Endothelial cell of umbilical vein (primary cell): Measurements from ENCODE around the gene CADPS. TPM values are rescaled to one million over a fixed set of nuclear protein-coding genes. Genes with fewer than 3 reads are reported as not detected.
A peak's percentile ranks its signal among the peaks of the same experiment; 100 is the strongest.

Experiments used
- BruUV-seq: library from RNA; stranded (reverse); fragments of 400-500 nt; replicated peaks from 2 replicates; lab custom pipeline; 2021; lab: Mats Ljungman, UMichigan
- CTCF ChIA-PET: fragments of 300-600, 350-600 bp; sonication (Branson Sonifier 250); formaldehyde crosslinking; loops from one replicate; lab custom pipeline; 2021; ENCODE audit warnings: antibody characterized with exemption, inconsistent platforms; lab: Charles Lee
- POLR2A ChIA-PET: fragments of 300-600, 350-600 bp; sonication (Branson Sonifier 250); formaldehyde crosslinking; loops from one replicate; lab custom pipeline; 2021; ENCODE audit warnings: antibody characterized with exemption, inconsistent platforms; lab: Charles Lee
- DNase-seq: peaks from one replicate; pipeline ENCODE4 v3.0.0-alpha.2; 2011; ENCODE audit warnings: low read depth, low spot score
- FAIRE-seq: peaks from 2 replicates; lab custom pipeline; 2011; peaks lifted over from hg19 to GRCh38; lab: Jason Lieb, UNC
- H2AFZ ChIP-seq: 2 replicates; pipeline ENCODE4 v1.6.0; 2012; ENCODE audit warnings: low read depth, low read length, control low read depth, inconsistent platforms
- H3K27ac ChIP-seq: 2 replicates; pipeline ENCODE4 v1.5.1; 2011; ENCODE audit warnings: low read depth, mild to moderate bottlenecking, control low read depth, low read length, moderate library complexity; ENCODE audit not compliant: insufficient read depth
- H3K27me3 ChIP-seq, 2 experiments: 2 replicates each; pipeline versions ENCODE4 v1.6.0 to v1.6.1; 2011; ENCODE audit warnings: low read length in 2 of 2, mixed read lengths in 1 of 2; ENCODE audit not compliant: control insufficient read depth in 2 of 2, insufficient read depth in 2 of 2
- H3K36me3 ChIP-seq, 2 experiments: 2 replicates in 1 of 2; 3 replicates in 1 of 2; pipeline ENCODE4 v1.5.1; 2011; ENCODE audit warnings: low read length in 2 of 2, mild to moderate bottlenecking in 1 of 2, moderate library complexity in 1 of 2; ENCODE audit not compliant: control insufficient read depth in 2 of 2, insufficient read depth in 2 of 2; ENCODE audit errors: extremely low read depth in 1 of 2
- H3K4me1 ChIP-seq: 3 replicates; pipeline ENCODE4 v1.5.1; 2011; ENCODE audit warnings: mild to moderate bottlenecking, low read length; ENCODE audit not compliant: control insufficient read depth, insufficient read depth; ENCODE audit errors: extremely low read depth
- H3K4me2 ChIP-seq: 2 replicates; pipeline ENCODE4 v1.6.1; 2011; ENCODE audit warnings: low read length, control low read depth, mixed read lengths; ENCODE audit not compliant: insufficient read depth
- H3K4me3 ChIP-seq, 3 experiments: fragments of 200-600 bp in 1 of 3; sonication (generic), shearing (Covaris generic) in 1 of 3; replicated peaks in 1 of 3; 2 replicates each; pipeline ENCODE4 v1.5.1; 2011 to 2016; ENCODE audit warnings: control low read depth in 3 of 3, low read length in 3 of 3, mild to moderate bottlenecking in 2 of 3, inconsistent platforms in 1 of 3, low read depth in 1 of 3, moderate library complexity in 1 of 3; ENCODE audit not compliant: insufficient read depth in 1 of 3
- H3K79me2 ChIP-seq: 2 replicates; pipeline ENCODE4 v1.6.0; 2012; ENCODE audit warnings: low read length, inconsistent platforms; ENCODE audit not compliant: control insufficient read depth, insufficient read depth
- H3K9ac ChIP-seq: replicated peaks from 2 replicates; pipeline ENCODE3; 2011; ENCODE audit warnings: low read length, control low read depth; ENCODE audit not compliant: insufficient read depth; ENCODE audit errors: extremely low read depth
- H3K9me1 ChIP-seq: replicated peaks from 3 replicates; pipeline ENCODE4 v1.6.0; 2011; ENCODE audit warnings: mild to moderate bottlenecking, low read length; ENCODE audit not compliant: control insufficient read depth, insufficient read depth; ENCODE audit errors: extremely low read depth
- H3K9me3 ChIP-seq: replicated peaks from 2 replicates; pipeline ENCODE4 v1.5.1; 2012; ENCODE audit warnings: low read length, inconsistent platforms; ENCODE audit not compliant: control insufficient read depth, insufficient read depth
- H4K20me1 ChIP-seq: replicated peaks from 2 replicates; pipeline ENCODE3; 2011; ENCODE audit warnings: mild to moderate bottlenecking, low read length; ENCODE audit not compliant: control insufficient read depth, insufficient read depth; ENCODE audit errors: extremely low read depth
- CTCF ChIP-seq, 2 donors: IDR thresholded peaks; 1 replicate in 1 of 2; 2 replicates in 1 of 2; pipeline ENCODE4 v1.5.1; 2011; ENCODE audit warnings: low read length in 2 of 2, mild to moderate bottlenecking in 2 of 2, moderate library complexity in 2 of 2, control low read depth in 1 of 2, inconsistent platforms in 1 of 2, low read depth in 1 of 2; ENCODE audit not compliant: insufficient read depth in 1 of 2; ENCODE audit errors: extremely low read depth in 1 of 2
- EZH2 ChIP-seq: IDR thresholded peaks from 2 replicates; pipeline ENCODE4 v1.6.1; 2012; ENCODE audit warnings: borderline replicate concordance, low read depth, mild to moderate bottlenecking, moderate library complexity, low read length, inconsistent platforms; ENCODE audit not compliant: severe bottlenecking
- FOS ChIP-seq: IDR thresholded peaks from 2 replicates; pipeline ENCODE4 v1.6.1; 2011; ENCODE audit warnings: mild to moderate bottlenecking, low read length, moderate library complexity, borderline replicate concordance; ENCODE audit not compliant: insufficient read depth
- GATA2 ChIP-seq: IDR thresholded peaks from 2 replicates; pipeline ENCODE4 v1.7.0; 2011; ENCODE audit warnings: low read depth, mild to moderate bottlenecking, moderate library complexity, mixed read lengths, low read length; ENCODE audit not compliant: insufficient read length, insufficient read depth
- JUN ChIP-seq: IDR thresholded peaks from 2 replicates; pipeline ENCODE4 v1.6.1; 2011; ENCODE audit warnings: borderline replicate concordance, low read depth; ENCODE audit not compliant: insufficient read length, insufficient read depth
- MAX ChIP-seq: IDR thresholded peaks from 2 replicates; pipeline ENCODE4 v1.6.1; 2011; ENCODE audit not compliant: insufficient read depth, insufficient read length
- MYC ChIP-seq: IDR thresholded peaks from one replicate; pipeline ENCODE4 v1.6.1; 2011; ENCODE audit warnings: mild to moderate bottlenecking, low read depth, low read length
- POLR2A ChIP-seq: IDR thresholded peaks from 2 replicates; pipeline ENCODE4 v1.6.1; 2012; ENCODE audit warnings: low read depth, mild to moderate bottlenecking, control low read depth, low read length
- POLR2AphosphoS5 ChIP-seq: IDR thresholded peaks from 2 replicates; pipeline ENCODE4 v1.6.1; 2012; ENCODE audit warnings: low read depth, mild to moderate bottlenecking, control low read depth, low read length, moderate library complexity; ENCODE audit not compliant: insufficient read depth
- dilution Hi-C: fragments of 300-500 bp; cut with MboI; formaldehyde crosslinking; loops from one replicate; pipeline ENCODE4 v1.15.0; 2019; ENCODE audit warnings: low sequenced_read_pairs; ENCODE audit not compliant: extremely low pct_ligation_motif_present
- intact Hi-C: fragments of 100-400 bp; cut with micrococcal nuclease; formaldehyde crosslinking; loops from one replicate; pipeline ENCODE4 v1.10.0; 2022
- polyA plus RNA-seq, 4 experiments: library from polyadenylated mRNA; depleted of rRNA in 3 of 4; stranded (reverse) in 3 of 4; unstranded in 1 of 4; fragments of >200 nt; gene quantifications; 2 replicates each; pipeline versions ENCODE4 v1.2.1 to v1.2.3, GENCODE V29; 2011 to 2012; ENCODE audit warnings: missing spikeins in 1 of 4
- total RNA-seq: library from RNA; stranded (reverse); gene quantifications from 2 replicates; pipeline ENCODE4 v1.2.3, GENCODE V29; 2021

The CADPS gene
- total and polyA plus RNA-seq, 2 donors (not counting 3 experiments of a cell fraction or from before 2014, with no cell fraction given) = not detected

- Histone ChIP-seq H3K4me1 (peaks cover 22% of the 10 kb centered on the region), H3K9ac (peak overlapping the region; percentile 39), H3K79me2 (no peaks in the 10 kb centered on the region), H2AFZ (no peak overlapping the region), H3K9me1 (no peaks in the 10 kb centered on the region), H3K27me3 (no peaks in the 10 kb centered on the region), H3K9me3 (no peaks in the 10 kb centered on the region), H3K27ac (peak overlapping the region; percentile 86), H3K4me3 (no peak overlapping the region), H3K4me2 (peak overlapping the region; percentile 76), H4K20me1 (no peaks in the 10 kb centered on the region), H3K36me3 (no peaks in the 10 kb centered on the region)
- dilution Hi-C loops (no loop called here), intact Hi-C loops (loop anchor here (1.0 to 5.0 kb wide), 4 partner anchors 25 to 245 kb away; no protein-coding TSS in a partner anchor)
- peak; percentile 92 for FAIRE-seq
- CTCF ChIA-PET = interaction anchor here (0.9 to 1.6 kb wide), 3 partner anchors 9 to 160 kb away, joined by 3 read pairs; no protein-coding TSS in a partner anchor
- BruUV-seq = no TSS peak
- TF ChIP-seq MYC = no peak
- no peak for TF ChIP-seq EZH2
- peak; percentile 47 for TF ChIP-seq POLR2AphosphoS5
- peak; percentile 75 for TF ChIP-seq FOS
- TF ChIP-seq GATA2 = no peak
- no peak for TF ChIP-seq MAX
- TF ChIP-seq POLR2A = no peak
- TF ChIP-seq JUN = peak; percentile 75
- no peak for TF ChIP-seq CTCF (IDR thresholded peaks at IDR 0.05; ENCODE audit: extremely low read depth in 1 of 2, insufficient read depth in 1 of 2, low read depth in 1 of 2, low read length in 2 of 2)
- POLR2A ChIA-PET = interaction anchor here (0.6 kb wide), 1 partner anchor 42 kb away, joined by 8 read pairs; no protein-coding TSS in a partner anchor
- peak; percentile 78 for DNase-seq
Observed at GRCh38 chr3:62562017-62562416, 313.2 kb downstream of the CADPS start.
